Measurements from ENCODE around the gene SPESP1. TPM values are rescaled to one million over a fixed set of nuclear protein-coding genes. Genes with fewer than 3 reads are reported as not detected.

Gene SPESP1
- total RNA-seq, 1 donor from 2014 or later: 4.0 TPM

DNA sequence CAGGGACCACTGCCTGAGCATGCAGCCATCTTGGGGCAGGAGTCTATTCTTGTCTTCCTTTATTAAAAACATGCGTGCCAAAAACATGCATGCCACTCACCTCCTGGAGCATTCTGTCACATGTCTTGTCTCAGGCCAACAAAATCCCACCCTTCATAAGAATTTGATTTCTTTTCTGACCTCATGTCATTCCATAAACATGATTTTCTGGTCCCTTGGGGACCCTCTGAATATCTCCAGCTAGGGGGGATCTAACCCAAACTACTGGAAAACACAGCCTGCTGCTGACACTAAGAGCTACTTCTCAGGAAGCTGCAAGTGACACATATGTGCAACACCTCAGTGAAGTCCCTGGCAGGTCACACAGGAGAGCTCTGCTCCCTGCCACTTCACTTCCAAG lies 57.4 kb downstream of the SPESP1 start:
- intact Hi-C loops (cut with DNase I): no loop called here
- DNase-seq (ENCODE audit: missing footprints): no peak
- ATAC-seq: no peak

DNA sequence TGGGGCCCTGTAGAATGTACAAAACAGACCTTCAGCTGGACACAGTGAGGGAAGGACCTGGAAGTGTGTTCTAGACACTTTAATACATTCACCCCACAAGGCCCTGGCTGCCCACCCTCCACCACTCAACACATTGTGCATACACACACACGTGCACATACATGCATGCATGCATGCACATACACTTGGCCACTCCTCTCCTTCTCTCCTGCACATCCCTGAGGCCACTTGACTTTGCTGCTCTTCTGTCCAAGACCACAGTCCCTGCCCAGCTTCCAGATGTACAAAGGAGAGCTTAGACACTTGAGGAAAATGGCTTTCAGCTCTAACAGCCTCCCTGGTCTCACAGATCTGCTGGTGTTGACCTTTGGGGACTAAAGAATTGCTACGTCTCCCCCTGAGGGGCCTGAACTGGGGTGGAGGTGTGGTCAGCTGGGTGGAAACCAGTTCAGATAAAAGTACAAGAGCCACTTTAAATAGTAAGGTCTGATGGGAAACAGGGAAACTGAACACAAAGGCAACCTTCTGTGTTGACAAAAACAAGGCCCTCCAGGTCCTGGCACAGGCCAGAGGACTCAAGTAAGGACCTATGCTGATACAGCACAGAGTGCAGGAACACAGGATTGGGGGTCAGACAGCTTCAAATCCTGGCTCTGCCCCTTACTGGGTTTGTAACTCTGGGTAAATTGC lies 59.4 kb downstream of the SPESP1 start:
- intact Hi-C loops (cut with DNase I): no loop called here
- ATAC-seq (no peak), DNase-seq (ENCODE audit: missing footprints) (no peak)

DNA sequence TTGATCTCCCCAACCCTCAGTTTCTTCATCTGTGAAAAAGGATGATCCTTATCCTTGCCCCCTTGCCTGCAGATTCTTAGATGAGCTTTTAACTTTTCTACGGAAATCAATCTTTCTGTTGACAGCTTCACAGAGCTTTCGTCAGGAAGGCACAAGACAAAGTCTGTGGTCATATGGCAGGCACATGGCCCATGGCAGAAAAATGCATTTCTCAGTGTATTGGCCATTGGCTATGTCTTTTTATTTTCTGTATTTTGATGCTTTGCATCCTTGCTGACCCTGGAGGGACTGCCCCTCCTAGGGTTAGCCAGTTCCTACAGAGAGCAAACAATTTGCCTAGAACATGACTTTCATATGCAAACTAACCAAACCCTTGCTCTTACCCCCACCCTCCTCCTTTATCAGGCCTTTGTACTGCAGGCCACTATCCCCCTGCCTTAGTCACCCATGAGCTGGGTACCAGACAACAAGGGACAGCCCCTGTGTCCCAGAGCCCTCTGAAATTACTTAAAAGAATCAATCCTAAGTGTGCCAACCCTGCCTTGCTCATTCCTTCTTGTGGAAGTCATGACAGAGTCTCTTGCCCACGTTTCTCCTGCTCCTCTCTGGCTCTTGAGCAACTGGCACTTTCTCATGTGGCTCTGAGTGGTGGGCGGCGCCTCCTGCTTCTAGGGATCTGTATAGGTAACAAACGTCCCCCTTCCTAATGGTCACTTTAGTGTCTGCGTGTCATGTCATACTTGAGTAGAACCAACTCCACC lies 60.1 kb downstream of the SPESP1 start:
- ATAC-seq (no peak), DNase-seq (ENCODE audit: missing footprints) (no peak)
- intact Hi-C loops (cut with DNase I): no loop called here

DNA sequence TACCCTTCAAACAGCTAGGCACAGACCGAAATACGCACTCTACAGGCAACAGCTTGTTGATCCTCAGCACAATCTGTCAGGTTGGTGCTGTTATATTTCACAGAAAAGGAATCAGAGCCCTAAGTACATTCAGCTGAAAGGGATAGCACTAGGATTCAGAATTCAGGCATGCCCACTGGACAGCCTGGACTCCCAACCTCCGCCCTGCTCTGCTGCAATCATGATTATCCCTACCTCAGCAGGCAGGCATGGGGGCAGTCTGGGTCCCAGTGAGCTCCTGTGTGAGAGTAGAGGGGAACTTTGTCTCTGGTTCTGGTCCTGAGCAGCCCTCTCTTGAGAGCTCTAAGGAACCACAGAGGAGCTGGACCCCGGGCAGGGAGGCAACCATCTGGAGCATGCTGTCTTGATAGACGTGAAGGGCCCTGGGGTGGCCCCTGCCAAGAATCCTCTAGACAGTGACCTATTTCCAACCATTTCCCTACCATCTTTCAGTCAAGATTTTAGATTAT lies 60.7 kb downstream of the SPESP1 start:
- intact Hi-C loops (cut with DNase I): no loop called here
- ATAC-seq (no peak), DNase-seq (ENCODE audit: missing footprints) (no peak)

DNA sequence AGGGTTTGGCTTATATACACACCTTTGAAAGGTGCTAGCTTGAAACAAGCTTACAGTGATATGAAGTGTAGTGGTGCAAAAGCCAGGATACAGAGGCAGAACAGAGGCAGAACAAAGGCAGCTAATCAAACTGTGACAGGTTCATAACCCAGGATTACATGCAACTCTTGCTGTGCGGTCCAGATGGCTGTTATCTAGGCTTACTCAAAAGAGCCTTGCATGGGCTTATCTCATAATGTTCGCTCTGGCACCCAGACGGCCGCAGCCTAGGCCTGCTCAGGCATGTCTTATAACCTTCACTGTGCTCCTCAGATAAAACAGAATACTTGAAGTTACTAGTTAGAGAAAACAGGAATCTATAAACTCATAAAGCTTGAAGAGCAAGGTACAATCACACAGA lies 61.4 kb downstream of the SPESP1 start:
- peak; percentile 54 for ATAC-seq
- no peak for DNase-seq (ENCODE audit: missing footprints)

DNA sequence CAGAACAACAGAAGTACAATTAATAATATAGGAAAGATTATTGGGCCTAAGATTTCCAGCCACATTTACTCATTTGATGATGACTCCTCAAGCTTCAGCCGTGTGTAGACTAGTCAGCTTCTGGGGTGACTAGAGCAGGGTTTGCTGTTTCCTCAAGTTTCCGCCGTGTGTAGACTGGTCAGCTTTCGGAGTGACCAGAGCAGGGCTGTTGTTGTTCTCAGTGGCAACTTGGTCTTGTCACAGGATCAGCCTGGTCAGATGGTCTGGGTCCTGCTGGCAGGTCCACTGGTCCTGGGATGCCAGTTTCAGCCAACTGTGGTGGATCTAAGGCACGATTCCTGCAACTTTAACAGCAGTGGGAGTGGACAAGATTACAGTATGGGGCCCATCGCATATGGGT lies 62.4 kb downstream of the SPESP1 start:
- intact Hi-C loops (cut with DNase I): no loop called here
- ATAC-seq (no peak), DNase-seq (ENCODE audit: missing footprints) (no peak)

More for the DNA sequence above, 61.4 kb downstream of the SPESP1 start:
- intact Hi-C loops (cut with DNase I): no loop called here

DNA sequence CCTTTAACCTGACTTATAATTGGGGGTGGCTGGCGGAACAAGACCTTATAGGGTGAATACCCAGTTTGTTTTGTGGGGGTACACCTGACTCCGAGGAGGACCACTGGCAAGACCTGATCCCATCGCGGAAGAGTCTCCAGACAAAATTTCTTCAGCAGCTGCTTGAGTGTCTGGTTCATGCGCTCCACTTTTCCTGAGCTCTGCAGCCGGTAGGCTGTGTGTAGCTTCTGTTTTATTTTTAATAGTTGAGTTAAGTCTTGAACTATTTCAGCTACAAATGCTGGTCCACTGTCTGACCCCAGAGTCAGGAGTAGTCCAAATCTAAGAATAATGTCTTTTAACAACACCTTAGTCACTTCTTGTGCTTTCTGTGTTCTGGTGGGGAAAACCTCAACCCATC lies 63.0 kb downstream of the SPESP1 start:
- ATAC-seq (no peak), DNase-seq (ENCODE audit: missing footprints) (no peak)
- intact Hi-C loops (cut with DNase I): no loop called here

DNA sequence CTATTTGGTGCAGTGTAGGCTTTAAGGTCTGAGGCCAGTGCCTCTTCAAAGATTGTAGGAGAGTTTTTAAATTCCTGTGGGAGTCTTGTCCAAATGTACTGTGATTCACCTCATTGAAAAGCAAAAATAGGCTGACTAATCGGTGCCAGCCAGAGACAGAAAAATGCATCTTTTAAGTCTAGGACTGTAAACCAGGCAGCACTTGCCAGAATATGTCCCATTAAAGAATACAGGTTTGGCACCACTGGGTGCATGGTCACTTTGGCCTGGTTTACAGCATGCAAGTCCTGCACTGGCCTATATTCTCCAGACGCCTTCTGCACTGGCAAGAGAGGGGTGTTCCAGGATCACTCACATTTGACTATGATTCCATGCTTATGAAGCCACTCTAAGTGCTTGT lies 63.8 kb downstream of the SPESP1 start:
- no peak for ATAC-seq
- intact Hi-C loops (cut with DNase I): no loop called here
- no peak for DNase-seq (ENCODE audit: missing footprints)

DNA sequence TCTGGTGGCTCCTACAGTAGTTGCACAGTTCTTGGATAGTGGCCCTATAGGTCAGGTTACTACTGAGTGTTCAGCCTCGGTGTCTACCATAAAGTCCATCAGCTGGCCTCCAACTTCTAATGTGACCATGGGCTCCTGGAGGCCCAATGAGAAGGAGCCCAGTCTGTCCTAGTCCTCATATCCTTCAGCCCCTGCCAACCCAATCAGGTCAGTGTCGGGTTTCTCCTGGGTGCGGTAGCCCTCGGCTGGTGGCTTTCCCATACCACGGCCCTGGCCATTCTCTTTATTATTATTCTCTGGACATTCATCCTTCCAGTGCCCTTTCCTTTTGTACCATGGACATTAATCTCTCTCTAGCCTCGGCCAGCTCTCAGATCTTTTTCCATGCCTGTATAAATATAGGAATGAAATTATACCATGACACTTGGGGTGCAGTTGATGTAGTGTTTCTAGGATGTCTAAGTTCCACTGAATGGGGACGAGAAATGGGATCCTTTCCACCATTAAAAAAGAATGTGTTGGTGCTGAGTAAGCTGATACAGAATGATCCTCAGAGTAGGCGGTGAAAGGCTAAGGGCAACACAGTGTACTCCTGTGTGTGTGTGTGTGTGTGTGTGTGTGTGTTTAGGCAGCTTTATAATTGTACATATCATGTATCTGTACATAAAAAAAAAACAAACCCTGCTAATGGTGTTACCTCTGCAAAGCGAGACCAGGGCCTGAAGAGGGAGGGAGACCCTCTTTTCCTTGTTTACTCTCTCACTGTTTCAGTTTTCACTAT lies 64.8 kb downstream of the SPESP1 start:
- ATAC-seq (no peak), DNase-seq (ENCODE audit: missing footprints) (no peak)
- intact Hi-C loops (cut with DNase I): no loop called here

Other genes with a start within 250 kb of the SPESP1 start
- gene ANP32A, start 109.6 kb upstream of the SPESP1 start, total RNA-seq: 134 TPM
- not detected for gene NOX5, start 84.2 kb downstream of the SPESP1 start, total RNA-seq
- 8.9 TPM for gene GLCE, start 230.1 kb downstream of the SPESP1 start, total RNA-seq